GM18873 (cell line): ENCODE results near the gene ARHGEF12.
"Not testable (repeated sequence)": the region's sequence is repeated elsewhere in the genome, so short reads cannot be mapped to it uniquely, and the experiment has no call there.

Experiments
- ATAC-seq: cut with Tn5 transposase; IDR thresholded peaks from one replicate; pipeline ENCODE4 v1.9.1; 2021; ENCODE audit warnings: mild to moderate bottlenecking, moderate library complexity, moderate number of reproducible peaks; ENCODE audit not compliant: unreplicated experiment, low FRiP score

ARHGEF12 gene

DNA sequence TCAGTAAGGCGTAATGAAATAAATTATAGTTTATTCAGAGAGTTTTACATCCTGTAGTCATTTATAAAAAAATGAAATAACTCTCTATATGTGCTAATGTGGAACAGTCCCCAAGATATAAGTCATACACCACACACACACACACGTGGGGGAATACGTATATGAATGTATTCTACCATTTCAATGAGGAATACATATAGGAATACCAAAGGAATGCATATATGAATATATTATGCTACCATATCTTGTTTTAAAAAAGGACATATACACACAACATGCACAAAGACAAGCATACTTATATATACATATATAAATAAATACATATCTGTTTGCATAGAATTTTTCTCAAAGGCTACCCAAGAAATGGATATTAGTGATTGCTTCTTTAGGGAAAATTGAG is 135.8 kb downstream of the ARHGEF12 start:
- no peak for ATAC-seq

DNA sequence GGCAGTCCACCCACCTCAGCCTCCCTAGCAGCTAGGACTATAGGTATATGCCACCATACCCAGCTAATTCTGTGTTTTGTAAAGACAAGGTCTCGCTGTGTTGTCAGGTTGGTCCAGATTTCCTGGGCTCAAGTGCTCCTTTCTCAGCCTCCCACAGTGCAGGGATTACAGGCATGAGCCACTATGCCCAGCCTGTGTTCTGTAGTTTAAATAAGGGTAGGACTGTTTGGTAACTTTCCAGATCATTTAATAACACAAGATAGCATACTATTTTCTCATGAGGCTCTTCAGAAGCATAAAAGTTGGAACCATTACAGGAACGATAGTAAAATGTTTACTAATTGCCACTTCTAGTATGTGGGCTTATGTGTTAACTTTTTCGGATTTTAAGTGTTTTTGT is 137.3 kb downstream of the ARHGEF12 start:
- no peak for ATAC-seq

DNA sequence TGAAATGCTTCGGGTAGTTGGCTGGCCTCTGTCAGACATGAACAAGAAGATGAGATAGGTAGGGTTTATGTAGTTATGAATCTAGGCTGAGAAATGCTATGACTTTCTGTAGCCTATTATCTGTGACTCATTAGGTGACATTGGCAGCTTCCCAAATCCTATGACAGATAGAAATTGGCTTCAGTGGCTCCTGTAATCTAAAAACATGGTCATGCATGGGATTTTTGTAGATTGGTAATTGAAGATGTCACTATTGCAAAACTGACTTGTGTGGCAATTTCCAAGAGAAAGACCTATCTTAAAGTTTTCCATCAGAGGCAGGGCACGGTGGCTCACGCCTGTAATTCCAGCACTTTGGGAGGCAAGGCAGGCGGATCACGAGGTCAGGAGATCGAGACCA is 145.9 kb downstream of the ARHGEF12 start:
- no peak for ATAC-seq

DNA sequence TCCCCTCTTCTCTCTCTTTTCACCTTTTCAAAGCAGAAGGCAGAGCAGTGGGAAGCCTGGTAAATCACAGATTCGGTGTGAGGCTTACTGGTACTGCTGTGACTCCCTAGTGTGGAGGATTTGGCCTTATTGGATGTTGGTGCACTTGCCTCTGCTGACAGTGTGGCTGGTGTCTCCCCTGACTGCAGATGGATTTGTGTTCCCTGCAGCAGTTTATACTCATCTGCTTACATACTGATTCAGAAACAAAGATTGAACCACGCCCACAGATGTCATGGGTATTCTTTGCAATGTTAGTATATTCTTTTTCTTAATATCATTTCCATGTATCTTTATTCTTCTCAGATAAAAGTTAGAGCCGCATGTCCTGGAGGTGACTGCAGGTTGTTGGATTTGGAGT is 148.5 kb downstream of the ARHGEF12 start:
- no peak for ATAC-seq

DNA sequence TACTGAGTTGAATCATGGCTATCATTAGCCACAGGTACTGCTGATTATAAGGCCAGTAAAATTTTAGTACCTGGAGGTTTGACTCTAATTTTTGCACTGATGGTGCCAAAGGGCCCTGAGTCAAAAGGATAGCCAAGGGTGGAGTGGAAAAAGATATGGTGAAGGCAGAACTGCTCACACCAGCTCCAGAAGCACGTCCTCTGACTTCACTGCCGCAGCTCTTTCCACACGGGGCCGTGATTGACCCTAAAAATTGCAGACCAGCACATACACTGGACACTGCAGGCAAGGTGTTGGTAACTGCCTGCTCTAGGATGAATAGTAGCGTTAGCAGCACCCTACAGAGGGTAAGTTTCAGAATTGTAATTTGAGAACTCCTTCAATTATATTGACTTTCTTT is 149.9 kb downstream of the ARHGEF12 start:
- ATAC-seq, result no peak

DNA sequence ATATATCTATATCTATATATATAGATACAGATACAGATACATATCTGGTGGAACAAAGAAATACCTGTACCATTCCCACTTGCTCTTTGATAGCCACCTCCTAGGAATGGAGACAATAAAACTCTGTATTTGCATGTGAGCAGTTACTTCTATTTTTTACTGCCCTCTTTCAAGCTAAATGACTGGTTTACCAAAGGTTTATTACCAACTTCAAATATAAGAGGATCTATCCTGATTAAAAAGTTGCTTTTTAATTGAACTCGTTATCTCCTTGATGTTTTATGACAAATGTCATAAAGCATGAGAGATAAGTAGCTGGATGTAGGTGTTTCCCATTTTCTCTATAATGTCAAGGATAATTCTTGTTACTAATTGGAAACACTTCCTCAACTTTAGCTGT is 153.6 kb downstream of the ARHGEF12 start:
- ATAC-seq, result no peak

DNA sequence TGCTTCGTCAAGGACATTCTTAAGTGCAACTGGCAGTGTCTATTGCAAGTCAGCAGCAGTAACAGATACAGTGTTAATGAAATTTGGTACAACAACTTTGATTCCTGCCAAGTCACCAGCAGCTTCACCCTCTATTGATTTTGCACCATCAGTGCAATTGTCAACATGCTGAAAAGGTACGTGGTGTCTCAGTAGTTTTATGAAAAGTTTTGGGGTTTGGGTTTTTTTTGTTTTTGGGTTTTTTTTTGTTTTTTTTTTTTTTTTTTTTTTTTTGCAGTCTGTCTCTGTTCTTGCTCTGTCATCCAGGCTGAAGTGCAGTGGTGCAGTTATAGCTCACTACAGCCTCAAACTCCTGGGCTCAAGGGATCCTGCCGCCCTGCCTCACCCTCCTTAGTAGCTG is 156.3 kb downstream of the ARHGEF12 start:
- no peak for ATAC-seq

DNA sequence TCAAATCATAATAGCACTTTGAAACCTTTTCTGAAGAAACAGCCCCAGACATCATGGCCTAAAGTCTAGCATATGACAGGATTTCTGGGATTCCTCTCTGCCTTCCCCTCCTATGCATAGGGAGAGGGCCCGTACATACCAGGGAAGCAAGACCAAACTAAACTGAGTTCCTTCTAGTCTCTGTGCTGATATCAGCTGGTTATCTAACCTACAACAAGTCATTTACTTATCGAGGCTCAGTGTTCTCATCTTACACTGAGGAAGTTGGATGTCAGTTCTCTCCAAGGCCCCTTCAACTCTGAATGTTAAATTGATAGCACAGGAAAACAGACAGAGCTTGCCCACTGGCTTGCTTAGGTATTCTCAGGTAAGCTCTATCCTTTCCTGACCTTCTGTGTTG is 158.4 kb downstream of the ARHGEF12 start:
- ATAC-seq, result no peak

DNA sequence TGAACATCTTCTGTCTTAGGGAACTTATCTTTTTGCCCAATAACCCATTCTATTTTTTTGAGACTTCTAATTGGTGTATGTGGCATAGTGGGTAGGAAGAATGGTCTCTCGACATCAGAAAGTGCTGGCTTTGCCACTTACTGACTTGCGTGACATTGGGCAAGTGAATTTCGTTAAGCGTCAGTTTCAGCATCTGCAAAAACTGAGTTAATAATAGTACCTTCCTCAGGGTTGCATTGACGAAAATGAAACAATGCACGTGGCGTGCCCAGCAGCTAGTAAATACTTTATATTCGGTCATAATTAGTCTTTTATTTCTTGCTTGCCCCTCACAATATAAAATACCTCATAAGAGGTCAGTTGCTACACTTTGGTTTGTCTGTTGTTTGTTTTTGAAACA is 162.9 kb downstream of the ARHGEF12 start:
- ATAC-seq, result no peak

DNA sequence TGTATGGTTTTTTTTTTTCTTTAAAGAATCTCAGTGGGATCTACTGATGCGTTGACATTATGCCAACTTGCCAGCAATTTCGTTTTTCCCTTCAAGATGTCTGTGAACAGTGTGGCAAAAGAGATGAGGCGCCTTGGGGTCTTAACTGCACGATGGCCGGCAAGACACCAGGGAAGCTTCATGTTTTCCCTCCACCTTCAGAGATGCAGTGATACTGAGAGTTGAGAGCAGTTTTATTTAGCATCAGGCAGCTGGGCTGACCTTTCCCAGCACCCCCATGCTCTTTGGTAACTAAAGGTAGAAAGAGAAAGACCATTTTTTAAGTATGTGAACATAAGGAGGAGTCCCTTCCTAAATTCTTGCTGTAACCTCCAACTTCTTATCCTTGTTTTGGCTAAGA is 163.6 kb downstream of the ARHGEF12 start:
- no peak for ATAC-seq

DNA sequence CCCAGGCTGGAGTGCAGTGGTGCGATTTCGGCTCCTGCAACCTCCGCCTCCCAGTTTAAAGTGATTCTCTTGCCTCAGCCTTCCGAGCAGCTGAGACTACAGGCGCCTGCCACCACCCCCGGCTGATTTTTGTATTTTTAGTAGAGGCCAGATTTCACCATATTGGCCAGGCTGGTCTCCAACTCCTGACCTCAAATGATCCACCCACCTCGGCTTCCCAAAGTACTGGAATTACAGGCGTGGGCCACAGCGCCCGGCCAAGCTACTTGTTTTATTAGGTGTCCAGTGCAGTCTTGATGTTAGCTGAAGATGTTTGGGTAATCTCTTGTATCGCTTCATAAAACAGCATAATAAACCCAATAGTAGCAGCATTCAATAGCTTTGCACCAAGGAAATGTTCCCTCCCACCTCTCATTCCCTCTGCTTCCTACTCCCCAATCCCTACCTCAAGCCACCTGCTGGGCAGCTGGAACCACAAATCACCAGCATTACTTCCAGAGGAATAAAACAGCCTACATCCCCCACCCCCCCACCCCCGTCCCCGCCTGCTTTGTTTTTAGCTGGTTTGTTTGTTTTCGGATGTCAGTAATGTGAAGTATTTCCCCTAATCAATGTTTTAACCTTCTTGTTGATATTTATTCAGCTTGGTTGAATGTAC is 164.3 kb downstream of the ARHGEF12 start:
- ATAC-seq, result no peak

DNA sequence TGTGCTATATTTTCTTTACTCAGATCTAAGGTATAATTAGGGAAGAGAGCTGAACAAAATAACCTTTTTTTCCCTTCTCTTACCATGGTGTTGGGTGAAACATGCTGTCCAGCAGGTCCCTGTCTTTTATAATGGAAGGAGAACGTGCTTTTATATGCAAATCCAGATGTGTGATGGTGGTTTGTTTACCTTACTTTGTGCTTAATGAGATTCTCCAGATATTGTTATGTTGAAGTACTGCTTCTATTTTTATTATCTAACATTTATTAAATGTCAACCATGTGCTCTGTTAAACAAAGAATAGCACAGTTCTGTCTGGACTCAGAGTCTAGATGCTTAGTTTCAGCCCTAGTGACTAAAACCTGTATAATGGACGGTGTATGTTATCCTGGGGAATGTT is 165.2 kb downstream of the ARHGEF12 start:
- no peak for ATAC-seq

DNA sequence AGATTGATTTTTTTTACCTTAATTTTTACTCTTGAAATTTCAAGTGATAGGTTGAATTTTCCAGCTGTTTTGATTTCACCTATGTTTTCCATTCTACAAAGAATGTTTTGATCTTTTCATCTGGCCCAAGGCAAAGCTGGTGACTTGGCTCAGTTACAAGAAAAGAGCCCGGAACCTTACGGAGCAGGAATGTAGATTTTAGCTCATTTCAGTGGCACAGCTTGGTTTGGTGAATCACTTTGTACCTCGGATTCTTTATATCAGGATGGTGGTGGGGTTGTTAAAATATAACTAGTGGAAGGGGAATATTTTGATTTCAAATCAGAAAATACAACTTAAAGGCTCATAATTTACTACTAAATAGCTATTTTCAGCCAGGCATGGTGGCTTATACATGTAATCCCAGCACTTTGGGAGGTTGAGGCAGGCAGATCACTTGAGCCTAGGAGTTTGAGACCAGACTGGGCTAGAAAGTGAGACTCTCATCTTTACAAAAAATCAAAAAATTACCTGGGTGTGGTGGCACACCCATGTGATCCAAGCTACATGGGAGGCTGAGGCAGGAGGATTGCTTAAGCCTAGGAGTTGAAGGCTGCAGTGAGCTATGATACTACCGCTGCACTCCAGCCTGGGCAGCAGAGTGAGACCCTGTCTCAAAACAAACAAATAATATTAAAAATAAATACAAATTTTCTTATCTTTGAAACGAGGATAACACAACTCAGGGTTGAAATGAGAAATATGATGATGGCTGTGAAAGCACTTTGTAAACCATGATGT is 166.0 kb downstream of the ARHGEF12 start:
- ATAC-seq, result no peak

DNA sequence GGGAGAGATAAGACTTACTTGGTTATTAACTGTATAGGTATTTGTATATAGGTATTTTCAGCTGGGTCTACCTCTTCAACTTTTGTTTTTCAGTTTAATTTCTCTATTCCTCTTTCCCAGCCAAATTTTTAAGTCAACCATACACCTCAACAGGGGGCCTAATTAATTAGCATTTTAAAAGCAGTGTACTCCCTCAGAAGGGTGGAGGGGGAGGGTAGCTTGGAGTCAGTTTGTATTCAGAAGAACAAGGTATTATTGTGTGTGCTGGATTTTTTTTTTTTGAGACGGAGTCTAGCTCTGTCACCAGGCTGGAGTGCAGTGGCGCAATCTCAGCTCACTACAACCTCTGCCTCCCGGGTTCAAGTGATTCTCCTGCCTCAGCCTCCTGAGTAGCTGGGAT is 167.3 kb downstream of the ARHGEF12 start:
- ATAC-seq, result not testable (repeated sequence)

DNA sequence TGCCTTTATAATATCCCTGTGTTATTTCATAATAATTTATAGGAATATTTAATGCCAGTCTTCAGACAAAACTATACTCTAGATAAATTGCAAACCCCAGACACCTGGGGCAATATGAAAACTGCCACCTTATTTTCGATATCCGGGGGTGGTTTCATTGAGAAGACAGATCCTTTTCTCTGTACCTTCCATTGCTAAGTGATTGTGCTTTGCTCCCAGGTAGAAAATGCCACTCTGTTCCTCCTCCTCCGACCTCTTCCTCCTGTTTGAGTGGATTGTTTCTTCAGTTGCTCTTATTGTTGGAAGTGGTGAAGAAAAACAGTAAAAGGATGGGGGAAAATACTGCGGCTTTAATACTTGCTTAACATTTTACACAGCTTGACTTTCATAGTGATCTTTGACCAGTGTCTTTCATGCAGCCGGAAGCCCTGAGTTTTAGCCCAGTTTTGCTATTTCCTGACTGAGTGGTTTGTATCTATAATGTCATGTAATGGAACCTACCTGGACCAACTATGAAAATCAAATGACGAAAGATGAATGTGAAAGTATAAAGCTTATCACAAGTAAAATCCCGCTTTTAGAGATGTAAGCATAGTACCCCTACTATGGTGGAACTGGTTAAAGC is 169.7 kb downstream of the ARHGEF12 start:
- no peak for ATAC-seq

DNA sequence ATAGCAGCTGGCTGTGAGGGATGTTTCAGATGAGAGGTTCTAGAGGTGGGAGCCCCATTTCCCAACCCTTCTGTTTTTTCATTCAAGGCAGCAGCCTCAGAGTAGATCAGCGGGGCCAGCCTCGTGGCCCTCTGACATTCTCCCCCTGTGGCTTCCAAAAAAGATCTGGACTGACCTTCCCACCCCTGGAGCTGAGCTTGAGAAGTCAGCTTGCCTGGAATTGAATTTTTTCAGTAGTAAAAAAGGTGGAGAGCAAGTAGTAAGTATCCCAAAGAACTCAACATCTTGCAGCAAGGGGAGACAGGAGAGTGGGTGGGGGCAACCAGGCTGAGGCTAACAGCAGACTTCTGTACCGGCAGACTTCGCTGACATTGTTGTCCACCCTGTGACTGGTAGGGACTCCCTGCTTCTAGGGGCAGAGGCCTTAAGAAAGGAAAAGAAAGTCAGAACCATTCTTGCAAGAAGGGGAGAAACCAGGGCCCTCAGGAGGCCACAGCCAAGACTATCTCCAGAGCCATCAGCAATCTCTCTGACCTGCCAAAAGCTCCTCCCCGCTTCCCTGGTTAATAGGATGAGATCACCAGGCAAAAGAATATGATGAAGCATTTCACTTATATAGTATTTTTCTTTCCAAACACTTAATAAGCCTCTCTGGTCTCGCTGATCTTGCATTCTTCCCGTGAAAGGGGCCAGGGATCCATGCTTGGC is 173.3 kb downstream of the ARHGEF12 start:
- ATAC-seq, result no peak

DNA sequence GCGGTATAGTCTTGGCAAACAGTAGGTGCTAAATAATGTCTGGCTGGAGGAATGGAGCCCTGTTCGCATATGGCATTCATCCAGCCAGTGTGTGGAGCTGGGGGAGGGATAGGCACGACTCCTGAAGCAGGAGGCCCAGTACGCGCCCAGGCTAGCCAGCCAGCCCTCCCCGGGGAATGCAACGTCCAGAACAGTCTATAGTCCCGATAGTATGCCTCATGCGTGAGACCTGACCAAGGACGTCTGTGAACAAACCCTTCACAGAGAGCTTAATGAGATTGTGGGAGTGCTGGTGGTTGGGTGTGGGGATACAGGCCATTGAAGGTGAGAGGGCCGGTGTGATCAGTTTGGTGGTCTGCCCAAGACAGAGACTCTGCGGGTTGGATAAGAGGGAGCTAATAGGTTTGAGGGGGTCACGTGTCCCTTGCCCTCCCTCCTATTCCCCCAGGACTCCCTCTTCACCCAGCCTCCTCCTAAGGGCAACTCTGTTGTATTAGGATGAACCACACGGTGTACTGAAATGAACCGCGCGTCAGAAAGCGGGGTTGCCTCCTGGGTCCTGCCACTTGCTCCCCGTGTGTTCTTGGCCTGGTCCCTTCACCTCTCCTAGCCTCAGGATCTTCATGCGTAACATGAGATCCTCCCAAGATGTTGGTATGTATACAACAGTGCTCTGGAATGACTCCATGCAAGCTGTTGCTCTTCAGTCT is 174.3 kb downstream of the ARHGEF12 start:
- ATAC-seq, result no peak

DNA sequence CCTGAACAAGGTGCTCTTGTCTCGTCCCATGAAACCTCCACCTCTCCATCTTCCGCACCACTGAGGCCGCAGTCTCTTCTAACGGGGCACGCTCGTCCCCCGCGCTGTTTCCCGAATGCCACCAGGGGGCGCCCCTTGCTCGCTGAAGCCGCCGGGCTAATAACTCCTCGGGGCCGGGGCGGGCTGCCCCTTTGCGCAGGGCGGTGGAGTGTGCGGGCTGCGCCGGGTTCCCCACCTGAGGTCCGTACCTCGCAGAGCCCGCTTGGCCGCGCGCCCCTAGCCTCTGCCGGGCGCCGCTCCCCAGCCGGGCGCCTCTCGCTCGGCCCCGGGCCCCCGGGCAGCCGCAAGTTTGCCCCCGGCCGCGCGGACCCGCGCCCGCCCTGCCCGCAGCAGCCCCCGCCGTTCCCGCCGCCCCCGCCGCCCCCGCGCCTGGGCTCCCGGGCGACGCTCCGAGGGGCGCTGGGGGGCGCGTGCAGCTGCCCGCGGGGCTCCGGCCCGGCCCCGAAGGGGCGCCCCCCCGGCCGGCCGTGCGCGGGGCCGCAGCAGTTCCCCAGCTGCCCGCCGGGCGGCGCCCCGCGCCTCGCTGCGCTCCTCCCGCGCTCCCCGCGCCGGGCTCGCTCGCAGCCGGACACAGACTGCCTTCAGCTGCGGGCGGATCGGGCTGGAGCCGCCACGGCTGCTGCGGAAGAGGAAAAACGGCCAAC is 175.1 kb downstream of the ARHGEF12 start, which contains the start of gene GRIK4:
GRIK4 (plus strand) TSS at position 633 of the 704 bp plus-strand sequence. CDS start 148,571 bp downstream, outside the sequence.
- no peak for ATAC-seq

DNA sequence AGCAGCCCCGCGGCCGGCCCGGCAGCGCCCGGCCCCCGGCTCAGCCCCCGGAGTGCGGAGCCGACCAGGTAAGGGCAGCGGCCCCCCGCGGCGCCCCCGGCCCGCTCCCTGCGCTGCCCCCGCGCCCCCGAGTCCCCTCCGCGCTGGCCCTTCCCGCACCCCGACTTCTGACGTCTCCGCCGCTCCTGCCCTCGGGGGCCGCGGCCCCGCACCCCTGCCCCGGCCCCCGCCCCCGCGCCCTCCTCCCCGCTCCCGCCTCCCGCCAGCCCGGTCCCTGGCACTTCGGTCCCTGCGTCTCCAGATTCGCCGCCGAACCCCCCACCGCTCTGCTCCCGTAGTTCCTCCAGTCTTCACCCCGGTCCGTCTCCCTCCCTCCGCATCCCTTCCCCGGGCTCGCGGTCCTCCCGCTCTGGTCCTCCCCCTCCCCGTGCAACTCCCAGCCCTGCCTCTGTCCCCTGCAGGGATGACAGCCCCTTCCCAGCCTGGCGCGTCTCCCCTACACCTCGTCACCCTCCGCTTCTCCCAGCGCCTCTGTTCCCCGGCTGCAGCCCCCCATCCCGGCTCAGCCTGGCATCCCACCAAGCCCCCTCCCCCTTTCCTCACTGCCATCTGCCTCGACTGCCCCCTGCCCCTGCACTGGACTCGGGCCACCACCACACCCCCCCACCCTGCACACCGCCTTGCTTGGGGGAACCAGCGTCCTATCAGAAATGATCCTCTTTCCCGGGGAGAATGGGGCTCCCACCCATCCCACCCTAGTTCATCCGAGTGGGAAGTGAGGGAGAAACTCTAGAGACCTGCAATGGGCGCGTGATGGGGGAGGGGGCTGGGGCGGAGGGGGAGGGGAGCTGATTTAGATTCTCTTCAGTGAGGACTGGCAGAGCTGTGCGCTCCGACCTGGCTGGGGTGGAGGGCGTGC is 175.9 kb downstream of the ARHGEF12 start:
- ATAC-seq, result no peak
